Pancreas (tissue), 10 donors: ENCODE data around the gene DTX1. TPM values are rescaled to one million over a fixed set of nuclear protein-coding genes. Genes with fewer than 3 reads are reported as not detected.

ENCODE experiments used
- ATAC-seq, 4 donors: fragments of 200-7000 bp; cut with Tn5 transposase; one replicate each; pipeline versions ENCODE4 v1.8.0 to v1.9.1; 2020; ENCODE audit warnings: mild to moderate bottlenecking in 4 of 4, moderate library complexity in 4 of 4
- DNase-seq, 6 donors: peaks; one replicate each; pipeline ENCODE4 v3.0.0-alpha.2; 2020
- FAIRE-seq: peaks from 2 replicates; lab custom pipeline; 2012; peaks lifted over from hg19 to GRCh38; lab: Jason Lieb, UNC
- H3K27ac ChIP-seq, 4 donors: fragments of 200-600 bp; sonication (generic); 1 replicate in 3 of 4; 2 replicates in 1 of 4; pipeline versions ENCODE4 v1.5.0 to v1.8.0; 2020
- H3K27me3 ChIP-seq, 4 donors: fragments of 200-600 bp; one replicate each; pipeline ENCODE4 v1.8.0; 2021
- H3K36me3 ChIP-seq, 3 donors: fragments of 200-600 bp; sonication (generic) in 1 of 3; one replicate each; pipeline versions ENCODE4 v1.5.0 to v1.8.0; 2020 to 2021
- H3K4me1 ChIP-seq, 3 donors: fragments of 200-600 bp; one replicate each; pipeline ENCODE4 v1.8.0; 2021
- H3K4me3 ChIP-seq, 4 donors: fragments of 200-600 bp; sonication (generic) in 2 of 4; one replicate each; pipeline versions ENCODE4 v1.5.0 to v1.8.0; 2020 to 2021
- H3K9me3 ChIP-seq, 4 donors: fragments of 200-600 bp; one replicate each; pipeline ENCODE4 v1.8.0; 2021
- CTCF ChIP-seq, 4 donors: fragments of 200-600 bp; sonication (generic) in 3 of 4; IDR thresholded peaks; one replicate each; pipeline versions ENCODE4 v1.5.0 to v1.8.0; 2021; ENCODE audit warnings: antibody characterized with exemption in 4 of 4
- WGBS, 2 donors: extraction: QIAGEN DNeasy Blood & Tissue Kit; methylation state at CpG; one replicate each; pipeline ENCODE4 v1.1.7; 2013; 5-methylcytosine and 5-hydroxymethylcytosine counted together
- intact Hi-C, 3 donors: fragments of 100-400 bp; cut with DNase I; formaldehyde crosslinking; loops; one replicate each; pipeline versions ENCODE4 v1.11.1 to v1.14.2; 2022
- polyA plus RNA-seq, 2 donors: library from polyadenylated mRNA; stranded (reverse); fragments of 200-250 nt; gene quantifications; one replicate each; pipeline ENCODE4 v1.2.3, GENCODE V29; 2013
- total RNA-seq, 6 donors: library from RNA; stranded (reverse); fragmentation: NEBNext Ultra II Directional in 4 of 6; extraction: Animal tissue kit (Norgen Biotek cat#: 25700) in 4 of 6; gene quantifications; one replicate each; pipeline versions ENCODE4 v1.2.1 to v1.2.4, GENCODE V29; 2021 to 2023
- donor health status: healthy with polysubstance abuse.
- donor health status: DM: no; HTN: no; CAD: no; lungs with moderate emphysema.
- donor health status: DM: no; HTN: no; CAD: no.
- donor health status: control.
- donor health status: control.
- donor health status: Bipolar disorder and iron deficiency.
- donor health status: DM: yes; HTN: yes; CAD: no.
- donor health status: DM: no; HTN: no; CAD: no.
- donor health status: DM: no; HTN: no; CAD: no.
- donor health status: DM: yes; HTN: yes; CAD: no.

The DTX1 gene
- total and polyA plus RNA-seq, 8 donors: 3.5 to 8.1 (median 5.4) TPM

- Histone ChIP-seq H3K27me3 (no peaks in the 10 kb centered on the region), H3K4me1 (no peaks in the 10 kb centered on the region), H3K4me3 (peak overlapping the region in 2 of 4 donors; percentile 36 to 39), H3K27ac (peak overlapping the region in 2 of 4 donors; percentile 33 to 51), H3K9me3 (no peaks in the 10 kb centered on the region), H3K36me3 (no peaks in the 10 kb centered on the region)
- TF ChIP-seq CTCF (IDR thresholded peaks at IDR 0.05): no peak
- FAIRE-seq (no peak), ATAC-seq (peak in 3 of 4 donors; percentile 41 to 69 (median 63)), DNase-seq (no peak)
- intact Hi-C loops: no loop called here
- 27 to 29% methylated on average over 21 of the region's 21 CpGs for WGBS, 2 donors
Observed at GRCh38 chr12:113136128-113136989, 79.8 kb downstream of the DTX1 start.

- TF ChIP-seq CTCF (IDR thresholded peaks at IDR 0.05): no peak
- Histone ChIP-seq H3K27me3 (no peaks in the 10 kb centered on the region), H3K27ac (no peak overlapping the region), H3K36me3 (no peaks in the 10 kb centered on the region), H3K4me3 (no peak overlapping the region), H3K9me3 (no peaks in the 10 kb centered on the region), H3K4me1 (no peaks in the 10 kb centered on the region)
- intact Hi-C loops: no loop called here
- ATAC-seq: peak in 1 of 4 donors; percentile 26
- FAIRE-seq: no peak
- 74 to 87% methylated on average over 6 of the region's 6 CpGs for WGBS, 2 donors
- no peak for DNase-seq
Observed at GRCh38 chr12:113136990-113137511, 80.5 kb downstream of the DTX1 start.

- no peak for TF ChIP-seq CTCF (IDR thresholded peaks at IDR 0.05)
- H3K4me3 ChIP-seq: no peak overlapping the region
- H3K27me3 ChIP-seq: no peaks in the 10 kb centered on the region
- H3K4me1 ChIP-seq: no peaks in the 10 kb centered on the region
- 79 to 84% methylated on average over 12 of the region's 12 CpGs for WGBS, 2 donors
- no peak for FAIRE-seq
- H3K36me3 ChIP-seq: no peaks in the 10 kb centered on the region
- H3K9me3 ChIP-seq: no peaks in the 10 kb centered on the region
- intact Hi-C loops: no loop called here
- H3K27ac ChIP-seq: no peak overlapping the region
- DNase-seq: peak in 1 of 6 donors; percentile 27
- no peak for ATAC-seq
Observed at GRCh38 chr12:113137861-113138783, 81.6 kb downstream of the DTX1 start.

- no peaks in the 10 kb centered on the region for H3K4me1 ChIP-seq
- no peak overlapping the region for H3K27ac ChIP-seq
Observed at GRCh38 chr12:113138826-113139225, 82.3 kb downstream of the DTX1 start.

More at GRCh38 chr12:113138826-113139225, 82.3 kb downstream of the DTX1 start:
- ATAC-seq (no peak), FAIRE-seq (no peak), DNase-seq (peak in 1 of 6 donors; percentile 19)
- WGBS, 2 donors: 70 to 83% methylated on average over 3 of the region's 3 CpGs
- Histone ChIP-seq H3K9me3 (no peaks in the 10 kb centered on the region), H3K36me3 (no peaks in the 10 kb centered on the region), H3K4me3 (no peak overlapping the region), H3K27me3 (no peaks in the 10 kb centered on the region)
- intact Hi-C loops: no loop called here
- TF ChIP-seq CTCF (IDR thresholded peaks at IDR 0.05): no peak
